Activated T-helper 17 cell treated with anti-CD3 and anti-CD28 coated beads, Interleukin-2, amount 50 U/mL, for 72 hours (primary cell): Measurements from ENCODE around the gene LOXL3. TPM values are rescaled to one million over a fixed set of nuclear protein-coding genes. Genes with fewer than 3 reads are reported as not detected.
A peak's percentile ranks its signal among the peaks of the same experiment; 100 is the strongest.

Experiments
- ATAC-seq: fragments of 150-1000 bp; cut with Tn5 transposase; replicated peaks from 2 replicates; pipeline ENCODE4 v1.10.0; 2021; ENCODE audit warnings: mild to moderate bottlenecking, moderate library complexity
- H3K27ac Mint-ChIP-seq: one replicate; pipeline ENCODE4 v1.8.0; 2022; ENCODE audit warnings: mixed read lengths
- H3K27me3 Mint-ChIP-seq: one replicate; pipeline ENCODE4 v1.8.0; 2022; ENCODE audit warnings: mixed read lengths
- H3K36me3 Mint-ChIP-seq: one replicate; pipeline ENCODE4 v1.8.0; 2022; ENCODE audit warnings: low read depth, mild to moderate bottlenecking, mixed read lengths
- H3K4me1 Mint-ChIP-seq: one replicate; pipeline ENCODE4 v1.8.0; 2022; ENCODE audit warnings: mixed read lengths
- H3K4me3 Mint-ChIP-seq: one replicate; pipeline ENCODE4 v1.8.0; 2022; ENCODE audit warnings: mild to moderate bottlenecking, mixed read lengths
- H3K9me3 Mint-ChIP-seq: one replicate; pipeline ENCODE4 v1.8.0; 2022; ENCODE audit warnings: mixed read lengths
- total RNA-seq, 2 donors: library from RNA; stranded (reverse); gene quantifications; one replicate each; pipeline ENCODE4 v1.2.3, GENCODE V29; 2022

LOXL3 gene
- total RNA-seq: 1 to 10 TPM; 2.0 to 4.4 TPM

- H3K9me3 Mint-ChIP-seq: no peaks in the 10 kb centered on the region
- H3K4me3 Mint-ChIP-seq: peak within 1 kb of the TSS; percentile 86
- H3K36me3 Mint-ChIP-seq: peaks cover 26% of the 10 kb centered on the region
- peaks cover 6% of the 10 kb centered on the region for H3K4me1 Mint-ChIP-seq
- ATAC-seq: peak; percentile 88
- peak within 1 kb of the TSS; percentile 85 for H3K27ac Mint-ChIP-seq
- H3K27me3 Mint-ChIP-seq: peaks cover 19% of the 10 kb centered on the region
Measured at GRCh38 chr2:74553892-74554819, at the start of gene LOXL3, which contains the start of gene DOK1. LOXL3 (minus strand) TSS chr2:74553942; CDS start chr2:74552634, 1,308 bp downstream. DOK1 (plus strand) TSS chr2:74554720; CDS start chr2:74554755, 35 bp downstream.

GRCh38 chr2:74602586-74603281, 49.0 kb upstream of the LOXL3 start:
- H3K27ac Mint-ChIP-seq: no peak overlapping the region
- no peaks in the 10 kb centered on the region for H3K36me3 Mint-ChIP-seq
- no peak overlapping the region for H3K4me3 Mint-ChIP-seq
- H3K9me3 Mint-ChIP-seq: no peaks in the 10 kb centered on the region
- ATAC-seq: peak; percentile 70
- peaks cover 11% of the 10 kb centered on the region for H3K4me1 Mint-ChIP-seq
- peaks cover 21% of the 10 kb centered on the region for H3K27me3 Mint-ChIP-seq

- H3K4me1 Mint-ChIP-seq: peaks cover 11% of the 10 kb centered on the region
- ATAC-seq: no peak
- no peak overlapping the region for H3K27ac Mint-ChIP-seq
- H3K4me3 Mint-ChIP-seq: no peak overlapping the region
- H3K9me3 Mint-ChIP-seq: no peaks in the 10 kb centered on the region
- peaks cover 33% of the 10 kb centered on the region for H3K27me3 Mint-ChIP-seq
- H3K36me3 Mint-ChIP-seq: no peaks in the 10 kb centered on the region
Measured at GRCh38 chr2:74599676-74600075, 45.9 kb upstream of the LOXL3 start.

GRCh38 chr2:74597410-74597809, 43.7 kb upstream of the LOXL3 start:
- H3K27ac Mint-ChIP-seq: no peak overlapping the region
- no peaks in the 10 kb centered on the region for H3K9me3 Mint-ChIP-seq
- no peaks in the 10 kb centered on the region for H3K36me3 Mint-ChIP-seq
- no peak for ATAC-seq
- peaks cover 33% of the 10 kb centered on the region for H3K27me3 Mint-ChIP-seq
- no peak overlapping the region for H3K4me3 Mint-ChIP-seq
- peaks cover 2% of the 10 kb centered on the region for H3K4me1 Mint-ChIP-seq

- peaks cover 32% of the 10 kb centered on the region for H3K27me3 Mint-ChIP-seq
- ATAC-seq: no peak
- H3K4me3 Mint-ChIP-seq: no peak overlapping the region
- no peak overlapping the region for H3K27ac Mint-ChIP-seq
- no peaks in the 10 kb centered on the region for H3K9me3 Mint-ChIP-seq
- no peaks in the 10 kb centered on the region for H3K4me1 Mint-ChIP-seq
- H3K36me3 Mint-ChIP-seq: no peaks in the 10 kb centered on the region
Measured at GRCh38 chr2:74596584-74596983, 42.8 kb upstream of the LOXL3 start.

GRCh38 chr2:74593826-74594772, 40.4 kb upstream of the LOXL3 start:
- Mint-ChIP-seq H3K27me3 (peaks cover 29% of the 10 kb centered on the region), H3K27ac (no peak overlapping the region), H3K4me3 (no peak overlapping the region), H3K9me3 (no peaks in the 10 kb centered on the region), H3K36me3 (no peaks in the 10 kb centered on the region), H3K4me1 (no peaks in the 10 kb centered on the region)
- ATAC-seq: peak; percentile 29

GRCh38 chr2:74588664-74589063, 34.9 kb upstream of the LOXL3 start:
- Mint-ChIP-seq H3K36me3 (no peaks in the 10 kb centered on the region), H3K27me3 (peaks cover 11% of the 10 kb centered on the region), H3K9me3 (no peaks in the 10 kb centered on the region), H3K4me1 (peaks cover 10% of the 10 kb centered on the region), H3K27ac (no peak overlapping the region), H3K4me3 (no peak overlapping the region)
- ATAC-seq: no peak

GRCh38 chr2:74587664-74588277, 34.0 kb upstream of the LOXL3 start:
- no peak overlapping the region for H3K27ac Mint-ChIP-seq
- no peaks in the 10 kb centered on the region for H3K9me3 Mint-ChIP-seq
- ATAC-seq: peak; percentile 70
- H3K4me1 Mint-ChIP-seq: peaks cover 10% of the 10 kb centered on the region
- no peaks in the 10 kb centered on the region for H3K36me3 Mint-ChIP-seq
- peaks cover 6% of the 10 kb centered on the region for H3K27me3 Mint-ChIP-seq
- no peak overlapping the region for H3K4me3 Mint-ChIP-seq

GRCh38 chr2:74585406-74586185, 31.9 kb upstream of the LOXL3 start:
- ATAC-seq: peak; percentile 33
- no peaks in the 10 kb centered on the region for H3K9me3 Mint-ChIP-seq
- H3K4me1 Mint-ChIP-seq: peaks cover 10% of the 10 kb centered on the region

GRCh38 chr2:74584088-74584645, 30.4 kb upstream of the LOXL3 start:
- Mint-ChIP-seq H3K36me3 (no peaks in the 10 kb centered on the region), H3K4me1 (peaks cover 10% of the 10 kb centered on the region), H3K4me3 (peak overlapping the region; percentile 37), H3K9me3 (no peaks in the 10 kb centered on the region), H3K27ac (peak overlapping the region; percentile 61), H3K27me3 (peaks cover 6% of the 10 kb centered on the region)
- peak; percentile 88 for ATAC-seq

More at GRCh38 chr2:74585406-74586185, 31.9 kb upstream of the LOXL3 start:
- Mint-ChIP-seq H3K4me3 (peak overlapping the region; percentile 58), H3K27me3 (peaks cover 3% of the 10 kb centered on the region), H3K27ac (peak overlapping the region; percentile 13), H3K36me3 (no peaks in the 10 kb centered on the region)

GRCh38 chr2:74583504-74583903, 29.8 kb upstream of the LOXL3 start:
- Mint-ChIP-seq H3K27ac (no peak overlapping the region), H3K4me1 (peaks cover 10% of the 10 kb centered on the region), H3K4me3 (no peak overlapping the region), H3K36me3 (no peaks in the 10 kb centered on the region), H3K9me3 (no peaks in the 10 kb centered on the region), H3K27me3 (peaks cover 6% of the 10 kb centered on the region)
- no peak for ATAC-seq

- H3K4me1 Mint-ChIP-seq: peaks cover 15% of the 10 kb centered on the region
- peaks cover 6% of the 10 kb centered on the region for H3K27me3 Mint-ChIP-seq
- no peak overlapping the region for H3K27ac Mint-ChIP-seq
- no peaks in the 10 kb centered on the region for H3K36me3 Mint-ChIP-seq
- no peaks in the 10 kb centered on the region for H3K9me3 Mint-ChIP-seq
- ATAC-seq: no peak
- H3K4me3 Mint-ChIP-seq: no peak overlapping the region
Measured at GRCh38 chr2:74582184-74582583, 28.4 kb upstream of the LOXL3 start.

GRCh38 chr2:74581463-74581862, 27.7 kb upstream of the LOXL3 start:
- Mint-ChIP-seq H3K27me3 (peaks cover 8% of the 10 kb centered on the region), H3K27ac (no peak overlapping the region), H3K4me1 (peaks cover 16% of the 10 kb centered on the region), H3K36me3 (no peaks in the 10 kb centered on the region), H3K9me3 (no peaks in the 10 kb centered on the region), H3K4me3 (no peak overlapping the region)
- ATAC-seq: no peak
